GM11168 (cell line): Measurements from ENCODE around the gene UNC80.

Experiments used
- in situ Hi-C: fragments of 300-500 bp; cut with MboI; formaldehyde crosslinking; loops from one replicate; pipeline ENCODE4 v1.12.0; 2022; ENCODE audit warnings: low sequenced_read_pairs; ENCODE audit not compliant: unreplicated experiment

Gene UNC80

GRCh38 chr2:210002158-210003157 lies 230.8 kb downstream of the UNC80 start, which contains the start of gene RPE:
RPE (plus strand) TSS chr2:210002638; CDS start chr2:210002662, 24 bp downstream.
- in situ Hi-C loops: no loop called here

GRCh38 chr2:210003359-210003758 lies 231.7 kb downstream of the UNC80 start:
- in situ Hi-C loops: no loop called here

- in situ Hi-C loops: no loop called here
Observed at GRCh38 chr2:210004881-210005280, 233.2 kb downstream of the UNC80 start.

- in situ Hi-C loops: no loop called here
Observed at GRCh38 chr2:210007895-210008294, 236.3 kb downstream of the UNC80 start.

- in situ Hi-C loops: no loop called here
Observed at GRCh38 chr2:210009126-210009525, 237.5 kb downstream of the UNC80 start.

GRCh38 chr2:210009896-210010295 lies 238.3 kb downstream of the UNC80 start:
- in situ Hi-C loops: no loop called here

- in situ Hi-C loops: no loop called here
Observed at GRCh38 chr2:210020138-210020537, 248.5 kb downstream of the UNC80 start.

- in situ Hi-C loops: no loop called here
Observed at GRCh38 chr2:210022824-210023223, 251.2 kb downstream of the UNC80 start.

GRCh38 chr2:210027608-210028007 lies 256.0 kb downstream of the UNC80 start:
- in situ Hi-C loops: no loop called here

GRCh38 chr2:210028178-210028577 lies 256.5 kb downstream of the UNC80 start:
- in situ Hi-C loops: no loop called here

GRCh38 chr2:210034087-210034683 lies 262.6 kb downstream of the UNC80 start:
- in situ Hi-C loops: no loop called here

GRCh38 chr2:210035679-210036078 lies 264.0 kb downstream of the UNC80 start:
- in situ Hi-C loops: no loop called here

- in situ Hi-C loops: no loop called here
Observed at GRCh38 chr2:210038078-210038477, 266.4 kb downstream of the UNC80 start.

GRCh38 chr2:210046851-210047500 lies 275.3 kb downstream of the UNC80 start:
- in situ Hi-C loops: no loop called here
